ENCODE data around the gene CHMP4B.
"Not testable (repeated sequence)": the region's sequence is repeated elsewhere in the genome, so short reads cannot be mapped to it uniquely, and the experiment has no call there.

Gene CHMP4B

DNA sequence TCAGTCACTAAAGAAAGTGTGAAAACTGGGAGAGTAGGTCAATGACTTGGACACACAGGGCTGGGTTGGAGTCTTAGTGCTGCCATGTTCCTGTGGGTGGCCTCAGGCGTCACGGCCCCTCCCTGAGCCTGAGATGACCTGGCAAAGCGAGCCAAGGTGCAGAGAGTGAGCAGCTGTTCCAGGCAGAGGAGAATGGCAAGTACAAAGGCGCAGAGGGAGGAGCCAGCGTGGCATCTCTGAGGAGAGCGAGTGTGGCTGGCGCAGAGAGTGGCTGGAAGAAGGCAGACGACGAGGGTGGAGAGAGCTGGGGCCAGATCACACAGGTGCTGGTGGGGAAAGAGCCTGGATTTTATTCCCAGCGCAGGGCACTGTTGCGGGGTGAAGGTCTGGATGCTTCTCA lies 20.6 kb upstream of the CHMP4B start:
- DNase-seq: no peak

DNA sequence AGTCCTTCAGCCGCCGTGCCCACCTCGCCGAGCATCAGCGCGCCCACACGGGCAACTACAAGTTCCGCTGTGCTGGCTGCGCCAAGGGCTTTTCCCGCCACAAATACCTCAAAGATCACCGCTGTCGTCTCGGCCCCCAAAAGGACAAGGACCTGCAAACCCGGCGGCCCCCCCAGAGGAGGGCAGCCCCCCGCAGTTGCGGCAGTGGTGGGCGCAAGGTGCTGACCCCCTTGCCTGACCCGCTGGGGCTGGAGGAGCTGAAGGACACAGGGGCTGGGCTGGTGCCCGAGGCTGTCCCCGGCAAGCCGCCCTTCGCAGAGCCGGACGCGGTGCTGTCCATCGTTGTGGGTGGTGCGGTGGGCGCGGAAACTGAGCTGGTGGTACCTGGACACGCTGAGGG lies 20.1 kb upstream of the CHMP4B start:
- DNase-seq: no peak

DNA sequence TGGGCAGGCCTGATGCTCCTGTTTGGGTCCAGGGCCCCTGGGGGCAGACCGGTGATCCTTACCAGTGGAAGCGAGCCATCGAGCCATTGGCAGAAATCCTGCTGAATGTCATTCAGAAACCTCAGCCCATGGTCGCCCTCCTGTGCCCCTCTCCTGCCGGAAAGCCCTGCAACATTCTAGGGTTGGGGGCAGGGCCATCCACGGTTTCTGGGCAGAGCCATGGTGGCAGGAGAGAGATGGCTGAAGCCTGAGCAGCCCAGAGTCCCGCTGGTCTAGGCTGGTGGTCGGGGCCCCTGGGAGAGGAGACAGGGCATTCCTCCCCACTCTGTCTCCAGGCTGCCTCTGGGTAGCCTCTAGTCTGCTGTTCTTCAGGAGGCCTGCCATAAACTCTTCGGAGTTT lies 19.6 kb upstream of the CHMP4B start:
- no peak for DNase-seq

DNA sequence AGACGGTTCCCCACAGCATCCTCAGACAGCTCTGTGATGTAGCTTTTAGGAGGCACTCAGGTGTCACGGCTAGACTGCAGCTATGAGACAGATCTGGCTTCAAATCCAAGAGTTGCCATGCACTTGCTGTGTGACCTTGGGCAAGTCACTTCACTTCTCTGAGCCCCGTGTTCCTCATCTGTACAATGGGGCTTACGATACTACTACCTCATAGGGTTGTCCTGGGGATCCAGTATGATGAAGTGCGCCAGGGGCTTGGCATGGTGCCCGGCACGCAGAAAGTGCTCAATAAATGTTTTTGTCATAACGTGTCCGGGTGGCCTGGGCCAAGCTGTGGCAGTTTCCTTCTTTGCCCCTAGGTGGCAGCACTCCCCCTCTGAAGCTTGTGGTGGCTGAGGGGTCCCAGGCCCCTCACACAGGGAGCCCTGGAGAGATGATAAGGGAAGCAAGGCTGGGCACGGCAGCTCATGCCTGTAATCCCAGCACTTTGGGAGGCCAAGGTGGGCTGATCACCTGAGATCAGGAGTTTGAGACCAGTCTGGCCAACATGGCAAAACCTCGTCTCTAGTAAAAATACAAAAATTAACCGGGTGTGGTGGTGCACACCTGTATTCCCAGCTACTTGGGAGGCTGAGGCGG lies 19.1 kb upstream of the CHMP4B start:
- no peak for DNase-seq

DNA sequence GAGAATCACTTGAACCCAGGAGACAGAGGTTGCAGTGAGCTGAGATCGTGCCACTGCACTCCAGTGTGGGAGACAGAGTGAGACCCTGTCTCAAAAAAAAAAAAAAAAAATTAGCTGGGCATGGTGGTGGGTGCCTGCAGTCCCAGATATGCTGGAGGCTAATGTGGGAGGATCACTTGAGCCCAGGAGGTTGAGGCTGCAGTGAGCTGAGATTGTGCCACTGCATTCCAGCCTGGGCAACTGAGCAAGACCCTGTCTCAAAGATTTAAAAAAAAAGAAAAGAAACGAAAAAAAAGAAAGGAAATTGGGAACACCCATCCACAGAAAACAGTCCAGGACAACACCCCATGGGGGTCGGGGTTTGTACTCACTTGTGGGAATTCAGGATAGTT lies 18.6 kb upstream of the CHMP4B start:
- not testable (repeated sequence) for DNase-seq

DNA sequence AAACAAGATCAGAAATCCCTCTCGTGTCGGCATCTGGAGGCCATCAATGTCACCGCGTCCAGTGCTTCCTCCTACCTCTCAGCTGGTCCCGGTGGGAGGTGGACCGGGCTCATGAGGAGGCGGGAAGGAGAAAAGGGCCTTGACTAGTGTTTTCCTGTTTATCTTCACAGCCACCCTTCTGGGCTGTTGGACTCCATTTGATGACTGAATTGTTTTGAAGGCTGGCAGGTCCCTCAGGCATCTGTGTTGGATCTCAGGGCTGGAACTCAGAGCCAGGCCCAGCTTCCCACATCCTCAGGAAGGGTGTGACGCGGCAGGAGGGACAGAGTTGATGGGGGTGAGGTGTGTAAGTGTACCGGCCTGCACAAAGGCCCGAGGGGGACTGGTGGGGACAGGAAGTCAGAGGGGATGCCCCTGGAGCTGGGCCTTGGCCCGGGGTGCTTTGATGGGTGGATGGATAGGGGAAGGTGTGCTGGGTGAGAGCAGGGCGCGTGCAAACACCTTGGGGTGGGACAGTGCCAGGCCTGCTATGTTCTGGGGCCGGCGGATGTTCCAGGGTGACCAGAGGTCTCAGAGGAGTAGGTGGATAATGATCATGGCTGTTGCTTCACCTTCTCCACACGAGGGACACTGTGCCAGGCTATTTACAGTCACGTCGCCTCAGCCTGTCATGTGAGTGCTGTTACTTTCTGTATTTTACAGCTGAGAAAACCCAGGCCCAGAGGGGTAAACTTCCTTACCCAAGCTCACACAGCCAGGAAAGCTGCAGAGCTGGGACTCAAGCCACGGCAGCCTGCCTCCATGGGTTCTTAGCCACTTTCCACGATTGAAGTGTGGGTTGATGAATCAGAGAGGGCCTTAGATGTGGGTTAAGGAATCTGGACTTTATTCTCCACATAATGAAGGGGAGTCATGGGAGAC lies 17.9 kb upstream of the CHMP4B start:
- DNase-seq: no peak

DNA sequence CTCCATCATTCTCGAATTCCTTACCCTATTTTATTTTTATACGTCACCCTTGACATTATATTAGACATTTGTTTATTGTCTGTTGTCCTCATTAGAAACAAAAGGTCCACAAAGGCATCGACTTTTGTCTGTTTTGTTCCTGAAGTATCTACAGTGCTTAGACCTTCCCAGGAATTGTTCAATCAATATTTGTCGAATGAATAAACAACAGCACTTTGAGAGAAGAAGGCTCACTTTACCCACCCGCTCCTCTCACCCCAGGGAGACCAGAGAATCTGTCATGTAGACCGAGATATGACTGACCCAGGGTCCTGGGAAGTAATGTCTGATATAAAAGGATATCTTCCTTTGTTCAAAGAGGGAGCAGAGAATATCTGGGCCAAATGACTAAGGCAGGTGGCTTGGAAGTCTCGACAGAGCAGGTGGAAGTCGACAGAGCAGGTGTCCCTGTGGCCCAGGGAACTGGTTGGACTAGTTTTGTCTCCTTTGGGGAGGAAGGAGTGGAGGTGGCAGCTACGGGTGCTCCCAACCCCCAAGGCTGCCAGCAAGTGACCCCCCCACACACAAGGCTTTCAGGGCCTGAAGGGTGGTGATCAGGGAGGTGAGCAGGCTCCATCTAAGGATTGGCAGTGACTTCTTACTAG lies 14.8 kb upstream of the CHMP4B start:
- DNase-seq: no peak

DNA sequence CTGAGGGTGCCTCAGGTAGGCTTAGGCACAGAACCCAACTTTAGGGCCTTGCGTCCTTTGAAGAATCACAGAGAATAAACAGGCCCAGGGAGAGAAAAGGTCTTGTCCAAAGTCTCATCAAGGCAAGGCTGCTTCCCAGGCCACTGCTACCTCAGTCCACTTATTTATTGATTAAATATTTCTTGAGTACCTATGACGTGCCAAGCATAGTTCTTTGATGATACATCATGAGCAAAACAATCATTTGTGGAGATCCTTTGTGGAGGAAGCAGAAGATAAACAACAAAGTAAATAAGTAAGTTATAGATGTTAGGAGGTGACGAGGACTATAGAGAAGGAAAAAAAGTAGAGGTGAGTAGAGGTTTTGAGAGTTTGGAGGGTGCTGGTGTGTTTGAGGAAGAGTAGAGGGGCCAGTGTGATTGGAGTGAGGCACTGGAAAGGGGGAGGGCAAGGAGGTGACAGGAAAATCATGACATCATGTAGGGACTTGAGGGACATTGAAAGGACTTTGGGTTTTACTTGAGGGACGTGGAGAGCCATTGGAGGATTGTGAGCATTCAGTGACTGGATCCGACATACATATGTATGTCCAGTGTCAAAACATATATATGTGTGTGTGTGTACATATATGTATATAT lies 14.1 kb upstream of the CHMP4B start:
- no peak for DNase-seq

DNA sequence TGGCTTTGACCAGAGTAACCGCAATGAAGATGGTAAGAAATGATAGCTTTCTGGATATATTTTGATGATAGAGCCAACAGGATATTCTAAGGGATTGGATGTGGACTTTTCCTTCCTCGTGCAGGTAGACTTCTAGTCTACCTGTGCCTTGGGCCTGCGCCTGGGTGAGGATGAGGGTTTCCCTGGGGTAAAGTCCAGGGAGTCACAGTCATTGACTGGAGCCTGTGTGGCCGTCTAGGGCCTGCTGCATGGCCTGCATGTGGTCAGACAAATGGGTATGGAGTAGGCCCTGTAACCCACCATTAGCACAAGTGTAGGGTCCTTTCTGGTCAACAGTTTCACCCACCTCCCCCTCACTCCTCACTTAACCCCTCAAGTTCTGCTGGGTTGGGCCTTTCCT lies 12.7 kb upstream of the CHMP4B start:
- DNase-seq: no peak

DNA sequence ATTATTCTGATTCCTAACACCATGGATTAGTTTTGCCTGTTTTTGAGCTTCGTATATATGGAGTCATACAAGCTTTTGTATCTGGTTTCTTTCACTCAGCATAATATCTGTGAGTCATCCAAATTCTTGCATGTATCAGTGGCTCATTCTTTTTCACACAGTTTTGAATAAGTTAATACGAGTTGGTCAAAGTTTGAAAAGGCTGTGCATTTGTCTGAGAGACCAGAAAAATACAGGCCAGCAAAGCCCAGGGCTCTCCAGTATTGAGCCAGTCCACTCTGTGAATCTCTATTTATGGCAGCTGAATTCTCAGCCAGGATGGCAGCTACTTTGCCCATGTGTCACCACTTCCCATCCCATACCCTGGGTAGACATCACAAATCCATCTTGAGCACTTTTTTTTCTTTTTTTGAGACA lies 7.2 kb upstream of the CHMP4B start:
- DNase-seq: no peak

DNA sequence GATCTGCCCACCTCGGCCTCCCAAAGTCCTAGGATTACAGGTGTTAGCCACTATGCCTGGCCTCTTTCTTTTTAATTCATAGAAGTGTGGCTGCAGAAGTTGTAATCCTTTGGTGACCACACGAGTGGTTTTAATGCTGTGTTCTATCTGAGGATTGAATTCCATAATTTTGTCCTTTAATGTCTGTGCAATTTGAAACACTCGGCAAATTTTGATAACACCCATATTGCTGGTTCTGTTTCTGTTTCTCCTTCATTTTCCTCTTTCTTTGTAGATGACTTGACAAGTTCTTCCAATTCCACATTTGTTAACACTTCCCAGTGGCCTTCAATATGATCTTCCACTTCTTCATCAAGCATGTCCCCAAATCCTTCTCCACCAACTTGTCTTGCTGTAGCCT lies 2.8 kb upstream of the CHMP4B start:
- DNase-seq: no peak

DNA sequence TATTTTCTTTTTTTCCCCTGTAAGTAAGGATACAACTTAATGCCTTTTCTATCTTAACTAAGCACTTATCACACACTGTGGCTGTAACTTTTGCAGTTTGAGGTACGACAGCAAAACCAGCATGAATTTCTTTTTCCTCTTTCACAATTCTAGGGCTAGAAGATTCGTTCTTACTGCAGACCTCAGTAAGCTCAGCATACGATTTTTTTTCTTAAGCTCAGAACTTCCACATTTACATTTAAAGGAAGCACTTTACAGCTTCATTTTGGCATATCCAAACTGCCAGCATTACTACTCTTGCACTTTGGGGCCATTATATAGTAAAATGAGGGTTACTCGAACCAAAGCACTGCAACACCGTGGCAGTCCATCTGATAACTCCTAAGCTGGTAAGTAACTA lies 889 bp upstream of the CHMP4B start:
- DNase-seq: no peak

DNA sequence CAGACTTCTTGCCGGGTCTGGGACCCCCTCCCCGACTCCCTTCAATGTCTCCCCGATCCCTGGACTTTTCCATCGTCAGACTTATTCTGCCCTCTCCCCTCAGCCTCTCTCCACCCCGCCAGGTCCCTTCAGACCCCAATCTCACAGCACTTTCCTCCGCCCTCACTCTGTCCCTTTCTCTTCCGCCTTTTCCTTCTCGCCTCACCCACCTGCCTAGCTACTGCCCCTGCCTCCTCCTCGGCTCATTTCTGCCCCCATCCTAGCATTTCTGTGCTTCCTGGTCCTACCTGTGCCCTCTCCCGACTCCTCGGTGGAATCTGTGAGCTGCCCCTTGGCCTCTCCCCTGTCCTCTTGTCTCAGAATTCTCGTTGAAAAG lies 616 bp downstream of the CHMP4B start:
- DNase-seq: peak; percentile 27

DNA sequence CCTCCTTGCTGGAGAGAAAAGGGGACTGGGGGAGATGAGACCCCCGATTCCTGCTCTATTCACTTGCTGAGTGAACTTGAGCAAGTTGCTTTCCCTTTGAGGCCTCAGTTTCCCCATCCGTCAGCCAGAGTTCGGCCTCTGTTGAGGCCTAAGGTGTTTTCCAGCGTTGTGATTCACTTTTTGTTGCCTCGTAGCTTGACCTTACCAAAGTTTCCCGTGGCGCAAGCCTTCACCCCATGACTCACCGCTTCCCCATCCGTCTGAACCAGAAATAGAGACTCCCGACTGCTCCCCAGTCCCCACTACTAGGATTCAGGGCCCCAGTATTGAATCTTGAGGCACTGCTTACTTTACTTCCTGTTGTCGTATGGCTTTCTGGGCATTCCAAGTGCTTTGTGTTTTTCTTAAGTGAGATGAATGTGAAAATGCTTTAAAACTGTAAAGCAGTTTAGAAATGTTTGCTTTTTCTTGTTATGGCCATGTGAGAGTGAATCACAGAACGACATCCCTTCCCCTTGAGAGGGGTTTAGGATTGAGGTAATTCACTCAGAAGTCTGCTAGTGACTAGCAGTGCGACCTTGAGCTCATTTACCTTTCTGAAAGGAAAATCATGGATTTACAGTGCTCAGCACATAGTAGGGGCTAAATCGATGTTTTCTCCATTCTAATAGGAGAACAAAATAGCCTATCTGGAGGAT lies 1.2 kb downstream of the CHMP4B start:
- peak; percentile 32 for DNase-seq

DNA sequence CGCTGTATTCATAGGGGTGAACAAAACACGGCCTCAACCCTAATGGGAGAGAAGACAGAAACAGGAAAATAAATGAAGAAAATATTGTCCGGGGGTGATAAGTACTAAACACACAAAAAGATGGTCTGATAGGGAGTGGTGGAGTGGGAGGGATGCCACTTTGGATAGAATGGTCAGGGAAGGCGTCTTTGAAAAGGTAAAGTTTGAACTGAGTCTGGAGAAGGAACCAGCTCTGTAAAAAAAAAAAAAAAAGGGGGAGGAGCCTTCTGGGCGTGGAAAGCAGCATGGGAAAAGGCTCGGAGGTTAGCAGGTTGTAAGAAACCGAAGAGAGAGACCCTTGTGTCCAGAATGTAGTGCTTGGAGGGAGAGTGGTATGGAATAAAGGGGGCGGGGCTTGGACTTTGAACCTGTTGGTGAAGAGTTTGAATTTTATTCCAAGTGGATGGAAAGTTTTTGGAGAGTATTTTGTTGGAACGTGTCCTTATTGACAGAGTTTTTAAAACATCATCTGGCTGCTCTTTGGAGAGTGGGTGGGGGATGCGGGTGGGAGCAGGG lies 1.8 kb downstream of the CHMP4B start:
- peak; percentile 31 for DNase-seq

DNA sequence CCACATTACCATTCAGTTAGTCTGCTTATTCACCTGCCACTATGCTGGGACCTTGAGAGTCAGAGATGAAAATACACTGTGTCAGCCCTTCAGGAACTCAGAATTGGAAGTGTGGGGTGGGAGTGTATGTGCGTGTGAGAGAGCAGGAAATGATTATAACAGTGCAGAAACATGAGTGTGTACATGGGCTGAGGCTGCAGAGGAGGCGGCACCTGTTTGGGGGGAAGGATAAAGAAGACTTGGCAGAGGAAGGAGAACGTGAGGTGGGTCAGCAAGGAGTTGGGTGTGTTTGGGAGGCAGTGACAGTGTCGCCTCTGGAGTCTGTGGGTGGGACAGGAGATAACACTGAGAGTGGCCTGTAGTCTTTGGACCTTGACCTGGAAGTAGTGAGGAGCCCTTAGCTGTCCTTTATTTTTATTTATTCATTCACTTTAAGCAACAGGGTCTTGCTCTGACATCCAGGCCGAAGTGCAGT lies 3.1 kb downstream of the CHMP4B start:
- DNase-seq: no peak

DNA sequence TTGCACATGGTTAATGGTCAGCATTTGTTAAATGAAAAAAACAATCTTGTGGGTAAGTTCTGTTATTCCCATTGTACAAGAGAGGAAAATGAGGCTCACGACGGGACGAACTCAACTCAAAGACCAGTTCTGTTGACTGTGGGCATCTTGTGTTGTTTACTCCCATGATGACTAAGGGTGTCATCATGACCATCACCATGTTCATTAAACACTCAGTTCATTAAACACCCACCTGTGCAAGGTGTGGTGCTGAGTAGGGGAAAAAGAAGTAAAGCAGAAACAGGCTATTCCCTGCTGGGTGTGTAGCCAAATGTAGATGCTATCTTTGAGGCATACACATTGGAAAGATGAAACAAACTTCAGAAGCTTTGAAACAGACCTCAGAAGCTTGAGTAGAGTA lies 4.5 kb downstream of the CHMP4B start:
- no peak for DNase-seq

DNA sequence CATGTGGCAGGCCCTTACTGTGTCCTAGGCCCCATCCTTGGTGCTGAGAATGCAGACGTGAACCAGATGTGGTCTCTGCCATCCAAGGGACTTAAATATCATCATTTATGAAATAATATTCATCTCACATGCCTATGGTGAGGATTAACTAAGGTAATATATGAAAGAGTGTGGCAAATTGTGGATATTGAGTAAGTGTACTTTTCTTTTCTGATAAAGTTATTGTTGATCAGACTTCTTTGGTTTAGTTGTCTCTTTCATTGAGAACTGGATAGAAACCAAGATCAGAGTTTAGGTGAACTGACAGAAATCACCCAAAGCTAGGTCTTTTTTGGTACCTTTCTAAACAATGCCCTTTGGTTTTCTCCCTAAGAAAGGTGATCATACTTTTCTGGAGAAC lies 5.0 kb downstream of the CHMP4B start:
- DNase-seq: no peak

DNA sequence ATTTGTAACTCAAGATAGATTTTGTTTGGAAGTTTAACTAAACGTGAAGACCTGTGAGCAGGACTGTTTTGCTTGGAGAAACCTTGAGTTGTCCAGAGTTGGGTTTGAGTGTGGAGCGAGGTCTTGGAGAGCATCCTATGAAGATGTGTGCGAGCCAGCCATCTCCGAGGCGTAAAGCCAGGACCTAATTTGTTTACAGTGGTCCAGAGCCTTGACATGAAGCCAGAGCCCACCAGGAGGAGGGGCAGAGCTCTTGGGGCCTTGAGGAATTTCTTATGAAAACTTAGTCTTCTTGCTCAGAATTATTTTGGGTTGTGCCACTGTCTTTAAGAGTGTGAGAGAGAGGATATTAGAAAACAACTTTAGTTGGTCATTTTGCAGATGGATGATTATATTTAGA lies 6.3 kb downstream of the CHMP4B start:
- DNase-seq: no peak

DNA sequence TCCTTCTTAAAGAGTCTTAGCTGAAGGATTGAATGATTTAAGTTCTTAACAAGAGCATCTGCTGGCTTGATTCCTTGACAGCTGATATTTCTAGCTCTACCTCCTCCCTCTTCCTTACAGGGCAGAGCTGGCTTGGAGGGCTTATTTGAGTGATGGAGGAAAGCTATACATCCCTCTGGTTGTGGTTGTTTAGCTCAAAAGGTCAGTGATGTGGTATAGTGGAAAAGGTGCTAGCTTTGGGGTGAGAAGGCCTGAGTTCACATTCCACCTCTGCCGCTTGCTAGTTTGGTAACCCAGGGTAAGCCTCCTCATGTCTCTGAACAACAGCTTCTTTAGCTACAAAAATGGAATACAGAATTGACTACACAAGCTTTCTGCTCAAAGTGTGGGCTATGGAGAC lies 8.3 kb downstream of the CHMP4B start:
- no peak for DNase-seq

DNA sequence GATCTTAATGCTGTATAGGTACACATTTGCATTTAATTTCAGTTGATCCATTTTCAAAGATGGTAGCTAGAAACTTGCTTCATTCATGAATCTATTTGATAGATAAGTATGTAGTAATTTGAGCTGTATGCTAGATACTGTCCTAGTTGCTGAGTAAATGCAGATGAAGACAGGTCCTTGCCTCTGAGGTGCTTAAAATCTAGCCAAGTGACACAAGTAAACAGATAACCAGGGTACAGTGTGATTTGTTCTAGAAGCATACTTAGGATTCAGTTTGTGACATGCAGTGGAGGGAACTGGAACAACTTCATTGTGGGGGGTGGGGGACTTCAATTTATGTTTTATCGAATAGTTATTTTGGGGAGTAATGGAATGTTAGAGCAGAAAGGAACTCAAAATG lies 9.2 kb downstream of the CHMP4B start:
- no peak for DNase-seq

DNA sequence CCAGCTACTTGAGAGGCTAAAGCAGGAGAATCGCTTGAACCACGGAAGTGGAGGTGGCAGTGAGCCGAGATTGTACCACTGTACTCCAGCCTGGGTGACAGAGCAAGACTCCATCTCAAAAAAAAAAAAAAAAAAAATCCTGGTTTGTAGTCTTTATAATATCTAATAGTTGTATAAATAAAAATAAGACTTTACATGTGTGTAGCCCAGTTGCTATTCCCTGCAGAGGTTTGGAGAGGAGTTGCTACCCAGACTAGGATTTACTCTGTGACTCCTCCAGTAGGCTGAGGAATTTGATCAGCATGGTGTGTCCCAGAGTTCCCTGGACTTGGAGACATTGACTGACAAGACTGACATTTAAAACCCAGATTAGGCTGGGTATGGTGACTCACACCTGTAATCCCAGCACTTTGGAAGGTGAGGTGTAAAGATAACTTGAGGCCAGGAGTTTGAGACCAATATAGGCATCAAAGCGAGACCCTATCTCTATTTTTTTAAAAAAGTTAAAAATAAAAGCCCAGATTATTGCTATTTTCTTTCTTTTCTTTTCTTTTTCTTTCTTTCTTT lies 10.2 kb downstream of the CHMP4B start:
- DNase-seq: no peak

Measured in right hindlimb (tissue), 1 donor.